HG03342 (cell line): ENCODE results near the gene KIAA1755.
"Not testable (repeated sequence)": the region's sequence is repeated elsewhere in the genome, so short reads cannot be mapped to it uniquely, and the experiment has no call there.

ENCODE experiments used
- ATAC-seq: cut with Tn5 transposase; IDR thresholded peaks from one replicate; pipeline ENCODE4 v1.9.1; 2021; ENCODE audit warnings: mild to moderate bottlenecking, moderate library complexity; ENCODE audit not compliant: unreplicated experiment

Gene KIAA1755

GRCh38 chr20:38290829-38291814 lies 30.6 kb upstream of the KIAA1755 start:
- ATAC-seq = no peak

- ATAC-seq = no peak
These were observed 26.3 kb upstream of the KIAA1755 start for GRCh38 chr20:38286586-38287531.

GRCh38 chr20:38284893-38285444 lies 24.4 kb upstream of the KIAA1755 start:
- no peak for ATAC-seq

DNA sequence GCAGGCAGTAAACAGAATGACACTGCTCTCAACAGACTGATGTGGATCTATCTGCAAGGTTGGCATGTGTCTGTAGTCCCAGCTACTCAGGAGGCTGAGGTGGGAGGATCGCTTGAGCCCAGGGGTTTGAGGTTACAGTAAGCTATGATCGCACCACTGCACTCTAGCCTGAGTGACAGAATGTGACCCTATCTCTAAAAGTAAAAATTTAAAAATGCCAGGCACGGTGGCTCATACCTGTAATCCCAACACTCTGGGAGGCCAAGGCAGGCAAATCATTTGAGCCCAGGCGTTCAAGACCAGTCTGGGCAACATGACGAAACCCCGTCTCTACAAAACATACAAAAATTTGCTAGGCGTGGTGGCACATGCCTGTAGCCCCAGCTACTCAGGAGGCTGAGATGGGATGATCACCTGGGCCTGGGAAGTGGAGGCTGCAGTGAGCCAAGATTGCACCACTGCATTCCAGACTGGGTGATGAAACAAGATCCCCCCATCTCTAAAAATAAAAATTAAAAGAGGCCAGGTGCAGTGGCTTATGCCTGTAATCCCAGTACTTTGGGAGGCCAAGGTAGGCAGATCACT lies 23.6 kb upstream of the KIAA1755 start:
- not testable (repeated sequence) for ATAC-seq

GRCh38 chr20:38283236-38283635 lies 22.7 kb upstream of the KIAA1755 start:
- ATAC-seq = no peak

DNA sequence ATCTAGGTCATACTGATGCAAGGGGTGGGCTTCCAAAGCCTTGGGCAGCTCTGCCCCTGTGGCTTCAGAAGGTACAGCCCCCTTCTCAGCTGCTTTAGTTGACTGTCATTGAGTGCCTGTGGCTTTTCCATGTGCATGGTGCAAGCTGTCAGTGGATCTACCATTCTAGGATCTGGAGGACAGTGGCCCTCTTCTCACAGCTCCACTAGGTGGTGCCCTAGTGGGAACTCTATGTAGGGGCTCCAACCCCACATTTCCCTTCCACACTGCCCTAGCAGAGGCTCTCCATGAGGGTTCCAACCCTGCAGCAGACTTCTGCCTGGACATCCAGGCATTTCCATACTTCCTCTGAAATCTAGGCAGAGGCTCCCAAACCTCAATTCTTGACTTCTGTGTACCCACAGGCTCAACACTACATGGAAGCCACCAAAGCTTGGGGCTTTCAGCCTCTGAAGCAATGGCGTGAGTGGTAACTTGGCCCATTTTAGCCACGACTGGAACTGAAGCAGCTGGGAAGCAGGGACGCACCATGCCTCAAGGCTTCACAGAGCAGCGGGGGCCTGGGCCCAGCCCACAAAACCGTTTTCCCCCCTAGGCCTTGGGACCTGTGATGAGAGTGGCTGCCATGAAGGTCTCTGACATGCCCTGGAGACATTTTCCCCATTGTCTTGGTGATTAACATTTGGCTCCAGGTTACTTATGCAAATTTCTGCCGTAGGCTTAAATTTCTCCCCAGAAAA lies 20.8 kb upstream of the KIAA1755 start:
- ATAC-seq = not testable (repeated sequence)

GRCh38 chr20:38278763-38279162 lies 18.2 kb upstream of the KIAA1755 start:
- ATAC-seq = no peak

DNA sequence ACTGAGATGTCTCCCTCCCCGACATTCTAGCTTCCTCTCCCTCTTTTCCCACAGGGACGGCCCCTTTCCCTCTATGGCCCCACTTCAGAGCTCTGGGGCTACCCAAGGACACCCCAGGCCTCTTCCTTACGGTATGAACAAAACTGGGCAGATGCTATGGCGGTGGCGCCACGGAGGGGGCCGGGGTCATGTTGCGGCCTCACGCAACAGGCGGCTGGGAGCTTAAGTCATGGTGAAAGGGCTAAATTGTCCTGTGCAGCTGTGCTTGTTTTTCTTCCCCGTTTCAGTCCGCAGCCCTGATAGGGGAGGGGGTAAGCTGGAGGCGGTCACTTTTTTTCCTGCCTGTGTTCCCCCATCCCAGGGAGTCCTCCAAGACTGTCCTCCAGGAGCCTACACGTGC lies 17.6 kb upstream of the KIAA1755 start:
- no peak for ATAC-seq

DNA sequence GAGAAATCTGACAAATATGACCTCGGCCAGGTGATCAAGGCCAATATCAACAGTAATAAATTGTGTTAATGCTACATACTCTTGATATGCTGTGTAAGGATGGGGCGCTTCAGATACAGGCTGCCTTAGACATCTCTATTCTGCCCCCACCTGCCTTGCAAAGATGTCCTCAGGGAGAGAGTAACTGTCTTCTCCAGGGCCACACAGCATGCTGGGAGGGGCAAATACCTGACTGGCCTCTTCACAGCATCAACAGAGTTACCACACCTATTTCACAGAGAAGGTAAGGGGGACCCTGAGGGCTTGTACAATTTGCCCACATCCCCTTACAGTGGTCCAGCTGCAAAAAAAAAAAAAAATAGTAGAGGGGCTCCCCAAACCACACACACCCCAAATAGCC lies 17.2 kb upstream of the KIAA1755 start:
- no peak for ATAC-seq

GRCh38 chr20:38277285-38277684 lies 16.8 kb upstream of the KIAA1755 start:
- ATAC-seq = no peak

DNA sequence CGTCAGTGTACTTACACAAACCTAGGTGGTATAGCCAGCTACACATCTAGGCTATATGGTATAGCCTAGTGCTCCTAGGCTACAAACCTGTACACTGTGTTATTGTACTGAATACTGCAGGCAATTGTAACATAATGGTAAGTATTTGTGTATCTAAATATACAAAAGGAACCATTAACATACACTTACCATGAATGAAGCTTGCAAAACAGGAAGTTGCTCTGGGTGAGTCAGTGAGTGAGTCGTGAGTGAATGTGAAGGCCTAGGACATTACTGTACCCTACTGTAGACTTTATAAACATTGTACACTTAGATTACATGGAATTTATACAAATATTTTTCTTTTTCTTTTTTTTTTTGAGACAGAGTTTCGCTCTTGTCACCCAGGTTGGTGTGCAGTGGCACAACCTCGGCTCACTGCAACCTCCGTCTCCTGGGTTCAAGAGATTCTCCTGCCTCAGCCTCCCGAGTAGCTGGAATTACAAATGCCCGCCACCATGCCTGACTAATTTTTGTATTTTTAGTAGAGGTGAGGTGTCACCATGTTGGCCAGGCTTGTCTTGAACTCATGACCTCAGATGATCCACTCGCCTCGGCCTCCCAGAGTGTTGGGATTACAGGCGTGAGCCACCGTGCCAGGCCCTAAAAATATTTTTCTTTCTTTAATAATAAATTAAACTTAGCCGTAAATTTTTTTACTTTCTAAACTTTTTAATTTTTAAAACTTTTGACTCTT lies 15.4 kb upstream of the KIAA1755 start:
- ATAC-seq = no peak

GRCh38 chr20:38272961-38273360 lies 12.4 kb upstream of the KIAA1755 start:
- ATAC-seq = no peak

DNA sequence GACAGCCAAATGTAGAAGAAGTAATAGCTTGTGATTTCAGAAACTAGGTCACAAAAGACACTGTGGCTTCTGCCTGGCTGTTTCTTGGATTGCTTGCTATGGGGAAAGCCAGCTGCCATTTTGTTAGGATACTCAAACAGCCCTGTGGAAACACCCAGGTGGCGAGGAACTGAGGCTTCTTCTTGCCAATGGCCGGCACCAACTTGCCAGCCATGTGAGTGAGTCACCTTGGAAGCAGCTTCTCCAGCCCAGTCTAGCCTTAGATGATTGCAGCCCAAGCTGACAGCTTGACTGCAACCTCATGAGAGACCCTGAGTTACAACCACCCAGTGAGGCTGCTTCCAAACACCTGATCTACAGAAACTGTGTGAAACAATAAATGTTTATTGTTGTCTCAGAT lies 11.9 kb upstream of the KIAA1755 start:
- no peak for ATAC-seq

GRCh38 chr20:38271608-38272120 lies 11.1 kb upstream of the KIAA1755 start:
- ATAC-seq = no peak

GRCh38 chr20:38270869-38271605 lies 10.5 kb upstream of the KIAA1755 start:
- no peak for ATAC-seq

DNA sequence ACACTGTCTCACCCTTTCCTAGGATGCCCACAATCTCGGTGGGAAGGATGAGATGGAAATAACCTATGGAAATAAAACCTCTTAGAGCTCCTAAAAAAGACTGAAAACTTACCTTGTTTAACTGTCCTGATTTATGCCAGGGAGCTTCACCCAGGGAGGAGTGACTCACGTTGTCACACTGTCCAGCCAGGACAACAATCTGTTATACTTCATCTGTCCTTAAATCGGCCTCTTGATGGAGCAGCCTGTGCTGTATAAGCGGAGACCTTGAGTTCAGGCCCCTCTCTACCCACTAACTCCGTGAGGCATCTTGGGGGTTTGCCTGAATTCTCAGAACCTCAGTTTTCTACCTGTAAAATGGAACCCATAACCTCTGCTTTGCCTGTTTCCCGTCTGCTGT lies 9.2 kb upstream of the KIAA1755 start:
- ATAC-seq = no peak

DNA sequence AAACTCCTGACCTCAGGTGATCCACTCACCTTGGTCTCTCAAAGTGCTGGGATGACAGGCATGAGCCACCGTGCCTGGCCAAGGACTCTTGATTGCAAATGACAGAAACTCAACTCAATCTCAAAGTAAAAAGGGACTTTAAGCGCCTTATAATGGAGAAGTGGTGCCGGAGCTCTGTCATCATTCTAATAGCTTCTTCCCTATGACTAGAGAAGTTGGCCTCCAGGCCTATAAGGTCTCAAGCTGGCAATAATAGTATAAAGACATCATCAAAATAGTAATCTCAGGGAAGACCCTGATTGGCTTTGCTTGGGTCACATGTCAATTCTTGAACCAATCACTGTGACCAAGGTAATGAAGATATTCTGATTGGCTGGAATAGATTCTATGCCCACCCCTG lies 8.5 kb upstream of the KIAA1755 start:
- no peak for ATAC-seq

- no peak for ATAC-seq
These were observed 7.5 kb upstream of the KIAA1755 start for GRCh38 chr20:38267901-38268514.
